Suppressor macrophage (primary cell): ENCODE results near the gene C1orf116.
"Not testable (repeated sequence)": the region's sequence is repeated elsewhere in the genome, so short reads cannot be mapped to it uniquely, and the experiment has no call there.

Experiments used
- DNase-seq, 4 experiments: peaks; one replicate each; pipeline ENCODE4 v3.0.0-alpha.2; 2020 to 2022

The C1orf116 gene

GRCh38 chr1:207058878-207059867 lies 26.6 kb upstream of the C1orf116 start:
- no peak for DNase-seq

GRCh38 chr1:207058252-207058651 lies 25.7 kb upstream of the C1orf116 start:
- no peak for DNase-seq

GRCh38 chr1:207056673-207057072 lies 24.1 kb upstream of the C1orf116 start:
- no peak for DNase-seq

GRCh38 chr1:207055386-207056001 lies 22.9 kb upstream of the C1orf116 start:
- DNase-seq: no peak

DNA sequence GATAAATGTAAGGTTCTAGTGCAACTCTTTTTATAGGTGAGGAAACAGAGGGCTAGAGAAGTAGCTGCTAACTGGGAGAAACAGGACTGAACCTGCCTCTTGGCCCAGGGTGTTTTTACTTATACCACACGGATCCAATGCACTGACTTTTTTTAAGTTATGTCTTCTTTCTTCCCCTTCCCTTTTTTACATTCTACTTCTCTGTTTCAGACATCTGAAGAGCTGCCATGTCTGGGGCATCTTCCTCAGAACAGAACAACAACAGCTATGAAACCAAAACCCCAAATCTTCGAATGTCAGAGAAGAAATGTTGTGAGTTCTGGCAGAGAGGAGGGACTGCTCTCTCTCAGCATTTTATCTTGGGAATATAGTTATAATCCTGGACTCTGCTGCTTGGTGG lies 21.9 kb upstream of the C1orf116 start:
- peak; percentile 12 to 64 (median 34) for DNase-seq

- DNase-seq: peak; percentile 93 to 98 (median 96)
These were observed 20.6 kb upstream of the C1orf116 start, which contains the start of gene PFKFB2 for GRCh38 chr1:207052911-207053769. PFKFB2 (plus strand) TSS chr1:207053275; CDS start chr1:207054718, 1,443 bp downstream.

DNA sequence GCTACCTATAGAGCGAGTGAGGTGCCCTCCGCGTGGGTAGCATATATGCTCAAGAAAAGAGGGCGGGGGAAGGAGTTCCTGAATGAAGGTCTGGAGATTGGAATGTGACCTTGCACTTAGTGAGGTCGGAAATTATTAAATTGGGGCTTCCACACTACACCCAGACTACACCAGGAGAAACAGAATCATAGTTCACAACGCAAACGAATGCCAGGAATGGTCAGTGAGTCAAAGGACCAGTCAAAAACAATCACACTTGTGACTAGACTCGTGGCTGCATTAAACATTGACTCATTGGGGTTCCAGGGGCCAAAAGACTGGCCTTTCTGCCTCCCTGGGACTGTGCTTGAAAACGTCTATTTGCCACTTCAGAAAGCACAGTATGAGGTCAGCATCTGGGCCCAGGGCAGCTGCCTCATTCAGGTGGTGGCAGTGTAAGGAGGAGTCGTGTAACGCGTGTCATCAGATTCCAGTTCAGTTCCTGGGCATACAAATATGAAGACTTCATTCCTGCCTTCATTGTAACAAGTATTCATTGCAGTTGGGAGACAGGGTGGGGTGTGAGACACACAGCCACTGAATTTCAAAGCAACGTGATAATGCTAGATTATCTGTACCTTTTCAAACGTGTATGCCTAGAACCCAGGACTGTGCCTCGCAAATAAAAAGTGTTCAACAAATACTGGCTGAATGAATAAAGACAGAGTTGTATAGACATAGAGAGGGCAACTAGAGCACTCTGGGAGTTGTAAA lies 18.8 kb upstream of the C1orf116 start, which contains the start of gene YOD1:
Gene YOD1, minus strand, starts transcription at position 18 of the 753 bp plus-strand sequence. CDS start 178 bp downstream, outside the sequence.
- DNase-seq: no peak

- DNase-seq: peak; percentile 95 to 98 (median 96)
These were observed 18.1 kb upstream of the C1orf116 start for GRCh38 chr1:207050480-207051190.

DNA sequence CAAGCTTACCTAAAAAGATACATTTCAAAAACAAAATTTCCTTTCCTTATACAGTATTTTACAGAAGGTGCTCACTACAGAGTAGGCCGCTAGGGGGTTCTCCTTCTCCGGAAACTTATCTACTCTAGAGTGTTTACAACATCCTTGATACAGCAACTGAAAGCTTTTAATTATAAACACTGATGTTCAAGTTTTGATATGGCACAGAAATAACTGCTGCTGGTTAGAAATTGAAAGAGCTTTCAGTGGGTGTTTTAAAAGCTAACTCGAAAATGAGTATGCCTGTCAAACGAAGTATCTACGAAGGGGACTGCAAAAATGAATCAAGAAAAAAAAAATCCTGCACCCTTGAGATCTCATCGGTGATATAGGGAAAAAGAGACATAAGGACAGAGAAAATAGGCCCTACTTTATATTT lies 17.4 kb upstream of the C1orf116 start:
- peak; percentile 52 to 76 (median 70) for DNase-seq

- DNase-seq: no peak
These were observed 17.0 kb upstream of the C1orf116 start for GRCh38 chr1:207049514-207049913.

- no peak for DNase-seq
These were observed 16.5 kb upstream of the C1orf116 start for GRCh38 chr1:207049054-207049453.

DNA sequence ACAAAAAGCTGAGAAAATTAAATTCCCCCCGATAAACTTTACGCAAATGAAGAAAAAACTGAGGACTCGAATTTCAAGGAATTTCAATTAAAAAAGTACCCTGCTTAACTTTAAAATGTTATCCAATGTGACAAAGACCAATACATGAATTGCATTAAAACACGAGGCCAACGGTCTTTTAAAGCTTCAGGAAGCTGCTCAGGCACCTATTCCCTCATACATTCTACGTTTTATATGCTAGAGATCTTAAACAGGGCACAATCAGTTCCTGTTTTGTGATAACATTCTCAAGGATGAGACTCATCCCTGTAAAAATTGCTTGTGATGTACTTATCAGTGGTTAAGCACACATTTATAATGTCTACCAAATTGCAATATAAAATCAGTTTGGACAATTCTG lies 15.5 kb upstream of the C1orf116 start:
- DNase-seq: no peak

- no peak for DNase-seq
These were observed 14.9 kb upstream of the C1orf116 start for GRCh38 chr1:207047505-207047904.

GRCh38 chr1:207045453-207045852 lies 12.9 kb upstream of the C1orf116 start:
- DNase-seq: no peak

GRCh38 chr1:207041397-207041796 lies 8.8 kb upstream of the C1orf116 start:
- DNase-seq: not testable (repeated sequence)

- no peak for DNase-seq
These were observed 7.6 kb upstream of the C1orf116 start for GRCh38 chr1:207040181-207040533.

GRCh38 chr1:207039380-207040180 lies 7.0 kb upstream of the C1orf116 start:
- no peak for DNase-seq

DNA sequence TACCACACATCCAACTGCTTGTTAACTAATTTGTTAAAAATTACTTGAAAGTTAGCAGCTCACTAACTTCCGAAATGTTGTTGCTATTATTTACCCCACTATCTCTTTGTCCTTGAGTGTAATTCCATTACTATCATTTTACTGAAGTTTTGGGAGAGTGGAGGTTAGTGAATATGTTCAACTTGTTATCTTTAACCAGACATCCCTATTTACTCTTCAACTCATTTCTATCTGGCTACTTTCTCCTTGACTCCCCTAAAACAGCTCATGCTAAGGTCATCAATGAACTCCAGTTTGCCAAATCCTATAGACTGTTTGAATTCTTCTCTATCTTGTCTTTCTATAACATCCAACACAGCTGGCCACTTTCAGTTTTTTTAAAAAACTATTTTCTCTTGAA lies 4.3 kb upstream of the C1orf116 start:
- DNase-seq: no peak

GRCh38 chr1:207035877-207036551 lies 3.5 kb upstream of the C1orf116 start:
- DNase-seq: no peak

GRCh38 chr1:207034998-207035397 lies 2.4 kb upstream of the C1orf116 start:
- peak in 2 of 4 experiments; percentile 19 to 43 for DNase-seq
